KMS-11 (cell line): ENCODE results near the gene MEGF10.

Source experiments
- H2AFZ ChIP-seq: fragments of 200-600 bp; sonication (generic); 2 replicates; pipeline ENCODE4 v1.6.1; 2016; ENCODE audit warnings: antibody characterized with exemption, mixed run types, low read depth
- H3K27ac ChIP-seq: fragments of 200-600 bp; sonication (generic); 2 replicates; pipeline ENCODE4 v1.6.1; 2016; ENCODE audit warnings: mild to moderate bottlenecking, mixed run types
- H3K27me3 ChIP-seq: fragments of 200-600 bp; sonication (generic); 2 replicates; pipeline ENCODE4 v1.6.1; 2017; ENCODE audit warnings: mild to moderate bottlenecking, low read depth, mixed run types, moderate library complexity; ENCODE audit not compliant: insufficient read depth
- H3K36me3 ChIP-seq: fragments of 200-600 bp; sonication (generic); 2 replicates; pipeline ENCODE4 v1.6.1; 2017; ENCODE audit warnings: mild to moderate bottlenecking, mixed run types; ENCODE audit not compliant: insufficient read depth
- H3K4me1 ChIP-seq: fragments of 200-600 bp; sonication (generic); 2 replicates; pipeline ENCODE4 v1.6.1; 2016; ENCODE audit warnings: mild to moderate bottlenecking, low read depth, mixed run types; ENCODE audit not compliant: poor library complexity, severe bottlenecking
- H3K4me2 ChIP-seq: fragments of 200-600 bp; sonication (generic); 2 replicates; pipeline ENCODE4 v1.7.0; 2016; ENCODE audit warnings: mild to moderate bottlenecking, mixed run types
- H3K4me3 ChIP-seq: fragments of 200-600 bp; sonication (generic); IDR thresholded peaks from 2 replicates; pipeline ENCODE4 v1.6.1; 2017; ENCODE audit warnings: low read depth, low read length, mixed read lengths; ENCODE audit not compliant: insufficient read depth
- H3K79me2 ChIP-seq: fragments of 200-600 bp; sonication (generic); 2 replicates; pipeline ENCODE4 v1.6.1; 2016; ENCODE audit warnings: low read depth, mixed run types; ENCODE audit not compliant: insufficient read depth
- H3K9ac ChIP-seq: fragments of 200-600 bp; sonication (generic); 2 replicates; pipeline ENCODE4 v1.6.1; 2016; ENCODE audit warnings: mild to moderate bottlenecking, mixed run types
- H4K20me1 ChIP-seq: fragments of 200-600 bp; sonication (generic); 2 replicates; pipeline ENCODE4 v1.6.1; 2016; ENCODE audit warnings: mild to moderate bottlenecking, mixed run types; ENCODE audit not compliant: insufficient read depth
- CTCF ChIP-seq: fragments of 200-600 bp; sonication (generic); conservative IDR thresholded peaks from 2 replicates; pipeline ENCODE4 v1.6.1; 2017; ENCODE audit warnings: low read depth, mild to moderate bottlenecking, antibody characterized with exemption, low read length, moderate library complexity, mixed read lengths

Gene MEGF10

GRCh38 chr5:127297348-127298035 is 6.9 kb downstream of the MEGF10 start:
- H2AFZ ChIP-seq, result no peak overlapping the region
- no peaks in the 10 kb centered on the region for H3K4me1 ChIP-seq
- H4K20me1 ChIP-seq, result no peaks in the 10 kb centered on the region

GRCh38 chr5:127298036-127298429 is 7.4 kb downstream of the MEGF10 start:
- Histone ChIP-seq H3K4me1 (no peaks in the 10 kb centered on the region), H3K27me3 (no peaks in the 10 kb centered on the region), H3K4me3 (no peak overlapping the region), H3K9ac (no peak overlapping the region), H3K4me2 (no peak overlapping the region), H3K79me2 (no peaks in the 10 kb centered on the region), H3K36me3 (no peaks in the 10 kb centered on the region), H4K20me1 (no peaks in the 10 kb centered on the region), H3K27ac (no peak overlapping the region), H2AFZ (no peak overlapping the region)
- no peak for TF ChIP-seq CTCF

More at GRCh38 chr5:127297348-127298035, 6.9 kb downstream of the MEGF10 start:
- Histone ChIP-seq H3K79me2 (no peaks in the 10 kb centered on the region), H3K27me3 (no peaks in the 10 kb centered on the region), H3K36me3 (no peaks in the 10 kb centered on the region), H3K4me3 (no peak overlapping the region), H3K9ac (no peak overlapping the region), H3K4me2 (no peak overlapping the region), H3K27ac (no peak overlapping the region)
- TF ChIP-seq CTCF, result no peak

GRCh38 chr5:127298656-127299055 is 8.1 kb downstream of the MEGF10 start:
- Histone ChIP-seq H2AFZ (no peak overlapping the region), H3K27ac (no peak overlapping the region), H3K36me3 (no peaks in the 10 kb centered on the region), H3K4me3 (no peak overlapping the region), H4K20me1 (no peaks in the 10 kb centered on the region), H3K27me3 (no peaks in the 10 kb centered on the region), H3K4me1 (no peaks in the 10 kb centered on the region), H3K4me2 (no peak overlapping the region), H3K9ac (no peak overlapping the region), H3K79me2 (no peaks in the 10 kb centered on the region)
- TF ChIP-seq CTCF, result no peak

GRCh38 chr5:127299678-127300077 is 9.1 kb downstream of the MEGF10 start:
- H3K4me1 ChIP-seq, result no peaks in the 10 kb centered on the region
- no peak overlapping the region for H3K9ac ChIP-seq
- no peaks in the 10 kb centered on the region for H4K20me1 ChIP-seq
- H3K4me3 ChIP-seq, result no peak overlapping the region
- no peak overlapping the region for H3K27ac ChIP-seq
- TF ChIP-seq CTCF, result no peak
- H3K79me2 ChIP-seq, result no peaks in the 10 kb centered on the region
- no peaks in the 10 kb centered on the region for H3K27me3 ChIP-seq
- H3K36me3 ChIP-seq, result no peaks in the 10 kb centered on the region
- no peak overlapping the region for H3K4me2 ChIP-seq
- no peak overlapping the region for H2AFZ ChIP-seq
